ENCODE data around the gene LDLR. TPM values are rescaled to one million over a fixed set of nuclear protein-coding genes. Genes with fewer than 3 reads are reported as not detected.
"Not testable (repeated sequence)": the region's sequence is repeated elsewhere in the genome, so short reads cannot be mapped to it uniquely, and the experiment has no call there.

LDLR gene
- total and polyA plus RNA-seq, 2 experiments from 2014 or later: 13.8 to 29.6 TPM

- Histone ChIP-seq H3K9me2 (ENCODE audit: insufficient read depth) (no peaks in the 10 kb centered on the region), H4K20me1 (ENCODE audit: insufficient read depth) (no peaks in the 10 kb centered on the region), H3F3A (ENCODE audit: insufficient read depth) (peaks cover 26% of the 10 kb centered on the region), H3K4me2 (ENCODE audit: unreplicated experiment) (peak overlapping the region; percentile 83), H3K79me2 (ENCODE audit: insufficient read depth) (peaks cover 23% of the 10 kb centered on the region), H3K9me3 (ENCODE audit: low read depth) (no peaks in the 10 kb centered on the region), H3K36me3 (ENCODE audit: low read depth) (no peaks in the 10 kb centered on the region), H3K9ac (peak overlapping the region; percentile 96), H3K4me3 (peak overlapping the region; percentile 89), H3K27me3 (replicated peaks; ENCODE audit: insufficient read depth) (no peaks in the 10 kb centered on the region), H3K4me1 (ENCODE audit: insufficient read depth) (peaks cover 45% of the 10 kb centered on the region), H3K27ac (peak overlapping the region; percentile 86), H2AFZ (peak overlapping the region; percentile 73)
- DNase-seq: peak; percentile 35
- WGBS, 2 experiments (ENCODE audit: low coverage in 1 of 2, low lambda C conversion rate in 2 of 2, missing lambda C conversion rate in 2 of 2): 10 to 13% methylated on average over 11 of the region's 11 CpGs
- no peak for TF ChIP-seq EZH2 (IDR thresholded peaks at IDR 0.05; ENCODE audit: insufficient read depth, poor library complexity, severe bottlenecking)
- no peak for TF ChIP-seq EZH2phosphoT487 (IDR thresholded peaks at IDR 0.05; ENCODE audit: insufficient read depth, low read depth)
- in situ Hi-C loops (cut with MboI): no loop called here
These were observed 583 bp upstream of the LDLR start for GRCh38 chr19:11088506-11089253.

- Histone ChIP-seq H3K79me2 (ENCODE audit: insufficient read depth) (peaks cover 35% of the 10 kb centered on the region), H3K27ac (peak overlapping the region; percentile 86), H3K4me2 (ENCODE audit: unreplicated experiment) (peak overlapping the region; percentile 83), H3K4me1 (ENCODE audit: insufficient read depth) (peaks cover 38% of the 10 kb centered on the region), H3K9ac (peak overlapping the region; percentile 96), H3F3A (ENCODE audit: insufficient read depth) (peaks cover 33% of the 10 kb centered on the region), H3K4me3 (peak overlapping the region; percentile 89), H2AFZ (peak overlapping the region; percentile 73; the same call in 1 of the 2 replicates)
- DNase-seq; H3K9me3 ChIP-seq (ENCODE audit: low read depth); H3K36me3 ChIP-seq (ENCODE audit: low read depth); H3K9me2 ChIP-seq (ENCODE audit: insufficient read depth); H4K20me1 ChIP-seq (ENCODE audit: insufficient read depth); in situ Hi-C loops (cut with MboI); H3K27me3 ChIP-seq (replicated peaks; ENCODE audit: insufficient read depth): not testable (repeated sequence)
- 1% methylated on average over 15 of the region's 15 CpGs for WGBS, 2 experiments (ENCODE audit: low coverage in 1 of 2, low lambda C conversion rate in 2 of 2, missing lambda C conversion rate in 2 of 2)
These were observed 676 bp downstream of the LDLR start for GRCh38 chr19:11090014-11090263.

GRCh38 chr19:11090264-11090996, 1.2 kb downstream of the LDLR start:
- peaks cover 34% of the 10 kb centered on the region for H3F3A ChIP-seq (ENCODE audit: insufficient read depth)
- H3K36me3 ChIP-seq (ENCODE audit: low read depth): no peaks in the 10 kb centered on the region
- no peaks in the 10 kb centered on the region for H3K27me3 ChIP-seq (replicated peaks; ENCODE audit: insufficient read depth)
- no peaks in the 10 kb centered on the region for H3K9me3 ChIP-seq (ENCODE audit: low read depth)
- peak overlapping the region; percentile 89 for H3K4me3 ChIP-seq
- no peaks in the 10 kb centered on the region for H3K9me2 ChIP-seq (ENCODE audit: insufficient read depth)
- peak overlapping the region; percentile 93 for H3K27ac ChIP-seq
- in situ Hi-C loops (cut with MboI): no loop called here
- peak; percentile 98 for DNase-seq
- peak overlapping the region; percentile 96 for H3K9ac ChIP-seq
- peak overlapping the region; percentile 73; the same call in 1 of the 2 replicates for H2AFZ ChIP-seq
- H3K79me2 ChIP-seq (ENCODE audit: insufficient read depth): peaks cover 39% of the 10 kb centered on the region
- no peaks in the 10 kb centered on the region for H4K20me1 ChIP-seq (ENCODE audit: insufficient read depth)
- peaks cover 38% of the 10 kb centered on the region for H3K4me1 ChIP-seq (ENCODE audit: insufficient read depth)
- TF ChIP-seq EZH2 (IDR thresholded peaks at IDR 0.05; ENCODE audit: insufficient read depth, poor library complexity, severe bottlenecking) (no peak), EZH2phosphoT487 (IDR thresholded peaks at IDR 0.05; ENCODE audit: insufficient read depth, low read depth) (no peak)
- WGBS, 2 experiments (ENCODE audit: low coverage in 1 of 2, low lambda C conversion rate in 2 of 2, missing lambda C conversion rate in 2 of 2): 1% methylated on average over 35 to 62 of the region's 64 CpGs
- peak overlapping the region; percentile 98 for H3K4me2 ChIP-seq (ENCODE audit: unreplicated experiment)

GRCh38 chr19:11090997-11091702, 1.9 kb downstream of the LDLR start:
- H3K4me1 ChIP-seq (ENCODE audit: insufficient read depth): peaks cover 45% of the 10 kb centered on the region
- no peaks in the 10 kb centered on the region for H4K20me1 ChIP-seq (ENCODE audit: insufficient read depth)
- no peaks in the 10 kb centered on the region for H3K27me3 ChIP-seq (replicated peaks; ENCODE audit: insufficient read depth)
- DNase-seq: no peak
- peak overlapping the region; percentile 89 for H3K4me3 ChIP-seq
- peaks cover 39% of the 10 kb centered on the region for H3K79me2 ChIP-seq (ENCODE audit: insufficient read depth)
- H3K9ac ChIP-seq: peak overlapping the region; percentile 96
- 23 to 24% methylated on average over 11 of the region's 11 CpGs for WGBS, 2 experiments (ENCODE audit: low coverage in 1 of 2, low lambda C conversion rate in 2 of 2, missing lambda C conversion rate in 2 of 2)
- no peaks in the 10 kb centered on the region for H3K36me3 ChIP-seq (ENCODE audit: low read depth)
- TF ChIP-seq EZH2 (IDR thresholded peaks at IDR 0.05; ENCODE audit: insufficient read depth, poor library complexity, severe bottlenecking) (no peak), EZH2phosphoT487 (IDR thresholded peaks at IDR 0.05; ENCODE audit: insufficient read depth, low read depth) (no peak)
- in situ Hi-C loops (cut with MboI): no loop called here
- H3K9me2 ChIP-seq (ENCODE audit: insufficient read depth): no peaks in the 10 kb centered on the region
- H3K9me3 ChIP-seq (ENCODE audit: low read depth): no peaks in the 10 kb centered on the region
- peaks cover 42% of the 10 kb centered on the region for H3F3A ChIP-seq (ENCODE audit: insufficient read depth)
- no peak overlapping the region for H2AFZ ChIP-seq
- H3K27ac ChIP-seq: peak overlapping the region; percentile 93
- H3K4me2 ChIP-seq (ENCODE audit: unreplicated experiment): peak overlapping the region; percentile 98

Data from GM23248 (cell line).